H9 (cell line): Measurements from ENCODE around the gene TM9SF1. TPM values are rescaled to one million over a fixed set of nuclear protein-coding genes. Genes with fewer than 3 reads are reported as not detected.

ENCODE experiments used
- DNase-seq: peaks from one replicate; pipeline ENCODE4 v3.0.0-alpha.2; 2017
- H2AFZ ChIP-seq: one replicate; pipeline ENCODE4 v1.6.1; 2013; ENCODE audit warnings: mild to moderate bottlenecking, low read length, control low read depth, moderate library complexity
- H2AK5ac ChIP-seq: 2 replicates; pipeline ENCODE4 v1.6.1; 2013; ENCODE audit warnings: low read length, control low read depth, mixed read lengths; ENCODE audit not compliant: insufficient read length
- H2BK120ac ChIP-seq: one replicate; pipeline ENCODE4 v1.6.1; 2013; ENCODE audit warnings: low read depth, mild to moderate bottlenecking, low read length, control low read depth, inconsistent platforms; ENCODE audit not compliant: poor library complexity, severe bottlenecking
- H2BK12ac ChIP-seq: 2 replicates; pipeline ENCODE4 v1.6.1; 2013; ENCODE audit warnings: low read length, control low read depth, mixed read lengths, low read depth; ENCODE audit not compliant: insufficient read length
- H2BK15ac ChIP-seq: 2 replicates; pipeline ENCODE4 v1.6.1; 2013; ENCODE audit warnings: low read depth, low read length, control low read depth
- H2BK20ac ChIP-seq: one replicate; pipeline ENCODE4 v1.6.1; 2013; ENCODE audit warnings: low read depth, mild to moderate bottlenecking, low read length, control low read depth, inconsistent platforms; ENCODE audit not compliant: poor library complexity, severe bottlenecking
- H2BK5ac ChIP-seq: 2 replicates; pipeline ENCODE4 v1.6.1; 2013; ENCODE audit warnings: low read length, control low read depth, mixed read lengths; ENCODE audit not compliant: insufficient read length
- H3K14ac ChIP-seq: 2 replicates; pipeline ENCODE4 v1.6.1; 2013; ENCODE audit warnings: low read length, control low read depth; ENCODE audit not compliant: insufficient read depth
- H3K18ac ChIP-seq: 2 replicates; pipeline ENCODE4 v1.6.1; 2013; ENCODE audit warnings: low read depth, mild to moderate bottlenecking, mixed read lengths, low read length, control low read depth; ENCODE audit not compliant: insufficient read length
- H3K23ac ChIP-seq: 2 replicates; pipeline ENCODE4 v1.6.1; 2013; ENCODE audit warnings: low read length, control low read depth, mixed read lengths, low read depth; ENCODE audit not compliant: insufficient read length
- H3K23me2 ChIP-seq: 2 replicates; pipeline ENCODE4 v1.6.1; 2013; ENCODE audit warnings: low read depth, mild to moderate bottlenecking, mixed read lengths, low read length, control low read depth; ENCODE audit not compliant: insufficient read length, poor library complexity, severe bottlenecking
- H3K27ac ChIP-seq: 2 replicates; pipeline ENCODE4 v1.5.1; 2013; ENCODE audit warnings: low read length, control low read depth, mixed read lengths, low read depth; ENCODE audit not compliant: insufficient read length
- H3K27me3 ChIP-seq: 2 replicates; pipeline ENCODE4 v1.6.1; 2013; ENCODE audit warnings: low read length, control low read depth, inconsistent platforms; ENCODE audit not compliant: insufficient read depth
- H3K4ac ChIP-seq: 2 replicates; pipeline ENCODE4 v1.6.1; 2013; ENCODE audit warnings: low read depth, mild to moderate bottlenecking, control low read depth, inconsistent platforms, low read length, moderate library complexity
- H3K4me1 ChIP-seq: 2 replicates; pipeline ENCODE4 v1.6.1; 2013; ENCODE audit warnings: low read length, control low read depth, inconsistent platforms; ENCODE audit not compliant: insufficient read depth
- H3K4me2 ChIP-seq: 2 replicates; pipeline ENCODE4 v1.6.1; 2013; ENCODE audit warnings: low read length, control low read depth, mixed read lengths; ENCODE audit not compliant: insufficient read length, insufficient read depth
- H3K56ac ChIP-seq: 2 replicates; pipeline ENCODE4 v1.6.1; 2013; ENCODE audit warnings: low read depth, mild to moderate bottlenecking, mixed read lengths, low read length, control low read depth; ENCODE audit not compliant: insufficient read length
- H3K79me1 ChIP-seq: 2 replicates; pipeline ENCODE4 v1.6.1; 2013; ENCODE audit warnings: low read depth, mild to moderate bottlenecking, moderate library complexity, low read length, control low read depth, inconsistent platforms; ENCODE audit not compliant: insufficient read depth, poor library complexity, severe bottlenecking
- H3K79me2 ChIP-seq: 2 replicates; pipeline ENCODE4 v1.6.1; 2013; ENCODE audit warnings: low read length, control low read depth, inconsistent platforms; ENCODE audit not compliant: insufficient read depth
- H3K9ac ChIP-seq: 2 replicates; pipeline ENCODE4 v1.6.1; 2013; ENCODE audit warnings: low read length, control low read depth, mixed read lengths; ENCODE audit not compliant: insufficient read length; ENCODE audit errors: extremely low read depth
- H3K9me3 ChIP-seq: one replicate; pipeline ENCODE4 v1.6.1; 2013; ENCODE audit warnings: low read depth, low read length, inconsistent platforms; ENCODE audit not compliant: control insufficient read depth
- H3T11ph ChIP-seq: one replicate; pipeline ENCODE4 v1.6.1; 2013; ENCODE audit warnings: mild to moderate bottlenecking, low read length, control low read depth, inconsistent platforms
- H4K20me1 ChIP-seq: one replicate; pipeline ENCODE4 v1.6.1; 2013; ENCODE audit not compliant: control insufficient read depth, insufficient read length, insufficient read depth
- H4K5ac ChIP-seq: 2 replicates; pipeline ENCODE4 v1.6.1; 2013; ENCODE audit warnings: low read depth, mild to moderate bottlenecking, mixed read lengths, low read length, control low read depth; ENCODE audit not compliant: insufficient read length
- H4K8ac ChIP-seq: replicated peaks from 2 replicates; pipeline ENCODE4 v1.6.1; 2013; ENCODE audit warnings: low read length, control low read depth, mixed read lengths, low read depth; ENCODE audit not compliant: insufficient read length
- H4K91ac ChIP-seq: 2 replicates; pipeline ENCODE4 v1.6.1; 2013; ENCODE audit warnings: low read depth, mild to moderate bottlenecking, moderate library complexity, mixed read lengths, low read length, control low read depth; ENCODE audit not compliant: insufficient read length
- H3K27ac Mint-ChIP-seq, 3 experiments: 2 replicates in 2 of 3; 3 replicates in 1 of 3; pipeline ENCODE4 v1.8.0; 2020 to 2021; ENCODE audit warnings: mixed read lengths in 3 of 3, mild to moderate bottlenecking in 1 of 3, moderate library complexity in 1 of 3
- H3K27me3 Mint-ChIP-seq: 2 replicates; pipeline ENCODE4 v1.8.0; 2021; ENCODE audit warnings: low read depth, mild to moderate bottlenecking, moderate library complexity, mixed read lengths
- H3K36me3 Mint-ChIP-seq, 3 experiments: 2 replicates in 2 of 3; 3 replicates in 1 of 3; pipeline ENCODE4 v1.8.0; 2020 to 2021; ENCODE audit warnings: low read depth in 3 of 3, mixed read lengths in 3 of 3; ENCODE audit not compliant: insufficient read depth in 1 of 3
- H3K4me1 Mint-ChIP-seq, 2 experiments: 2 replicates each; pipeline ENCODE4 v1.8.0; 2020; ENCODE audit warnings: mixed read lengths in 2 of 2
- H3K4me3 Mint-ChIP-seq, 2 experiments: 2 replicates in 1 of 2; 3 replicates in 1 of 2; pipeline ENCODE4 v1.8.0; 2020 to 2021; ENCODE audit warnings: mild to moderate bottlenecking in 2 of 2, mixed read lengths in 2 of 2, moderate library complexity in 1 of 2
- H3K9me3 Mint-ChIP-seq, 2 experiments: 2 replicates in 1 of 2; 3 replicates in 1 of 2; pipeline ENCODE4 v1.8.0; 2020; ENCODE audit warnings: mild to moderate bottlenecking in 2 of 2, mixed read lengths in 2 of 2, moderate library complexity in 1 of 2
- CTCF ChIP-seq: fragments of 200-600 bp; sonication (generic); conservative IDR thresholded peaks from 3 replicates; pipeline ENCODE4 v1.8.0; 2021; ENCODE audit warnings: antibody characterized with exemption, mild to moderate bottlenecking
- WGBS: extraction: QIAGEN DNeasy Blood & Tissue Kit; methylation state at CpG from one replicate; pipeline ENCODE4 v1.1.7; 2013; ENCODE audit warnings: missing lambda C conversion rate, low lambda C conversion rate, mixed read lengths; ENCODE audit not compliant: insufficient read length; ENCODE audit errors: extremely low coverage; 5-methylcytosine and 5-hydroxymethylcytosine counted together
- total RNA-seq: library from RNA; stranded (reverse); gene quantifications from 2 replicates; pipeline ENCODE4 v1.2.1, GENCODE V29; 2021

Gene TM9SF1
- total RNA-seq, 1 experiment from 2014 or later = 31.6 TPM

GRCh38 chr14:24171422-24172260 lies 23.6 kb downstream of the TM9SF1 start, which contains the start of gene REC8:
Gene REC8 (plus strand): TSS chr14:24172080. CDS start chr14:24172553, 473 bp downstream.
- Mint-ChIP-seq H3K4me3 (peak within 1 kb of the TSS; percentile 75 to 80), H3K4me1 (peaks cover 5 to 13% of the 10 kb centered on the region in 2 experiments; a peak in 3 of 4 replicates), H3K27me3 (no peaks in the 10 kb centered on the region; the same call in 1 of the 2 replicates), H3K36me3 (peaks cover 2 to 22% (median 16%) of the 10 kb centered on the region in 3 experiments; a peak in 5 of 7 replicates), H3K9me3 (no peaks in the 10 kb centered on the region; a peak in 1 of 5 replicates), H3K27ac (peak within 1 kb of the TSS; percentile 27 to 94 (median 78); a peak in 4 of 7 replicates)
- Histone ChIP-seq H2BK15ac (no peak within 1 kb of the TSS), H3T11ph (no peak within 1 kb of the TSS), H4K20me1 (no peaks in the 10 kb centered on the region), H3K14ac (no peak within 1 kb of the TSS), H2BK20ac (no peak within 1 kb of the TSS), H2AK5ac (no peak within 1 kb of the TSS), H3K18ac (no peak within 1 kb of the TSS), H3K27ac (no peak within 1 kb of the TSS), H2BK120ac (no peak within 1 kb of the TSS), H4K91ac (no peak within 1 kb of the TSS), H3K9ac (peak within 1 kb of the TSS; percentile 3), H3K79me2 (no peaks in the 10 kb centered on the region), H3K23me2 (peaks cover 10% of the 10 kb centered on the region), H3K4me2 (peak within 1 kb of the TSS; percentile 48), H4K5ac (no peak within 1 kb of the TSS), H3K23ac (no peak within 1 kb of the TSS), H2BK12ac (no peak within 1 kb of the TSS), H3K27me3 (no peaks in the 10 kb centered on the region), H3K9me3 (no peaks in the 10 kb centered on the region), H3K4ac (no peak within 1 kb of the TSS), H3K79me1 (no peaks in the 10 kb centered on the region), H3K56ac (no peak within 1 kb of the TSS), H3K4me1 (no peaks in the 10 kb centered on the region), H4K8ac (no peak within 1 kb of the TSS), H2AFZ (no peak within 1 kb of the TSS), H2BK5ac (no peak within 1 kb of the TSS)
- no peak for TF ChIP-seq CTCF
- DNase-seq = peak; percentile 100
- no CpG with 5 or more reads among the region's 63 CpGs for WGBS
